ENCODE results near the gene DTNBP1.
A peak's percentile ranks its signal among the peaks of the same experiment; 100 is the strongest.

The DTNBP1 gene

GRCh38 chr6:15622045-15622740, 40.6 kb downstream of the DTNBP1 start:
- DNase-seq: peak; percentile 38

GRCh38 chr6:15621203-15622044, 41.4 kb downstream of the DTNBP1 start:
- peak; percentile 86 for DNase-seq

GRCh38 chr6:15620611-15621010, 42.2 kb downstream of the DTNBP1 start:
- peak; percentile 24 for DNase-seq

GRCh38 chr6:15619330-15619729, 43.5 kb downstream of the DTNBP1 start:
- DNase-seq: no peak

- DNase-seq: no peak
Observed at GRCh38 chr6:15618685-15619084, 44.1 kb downstream of the DTNBP1 start.

GRCh38 chr6:15616261-15616660, 46.6 kb downstream of the DTNBP1 start:
- no peak for DNase-seq

GRCh38 chr6:15615802-15616201, 47.0 kb downstream of the DTNBP1 start:
- no peak for DNase-seq

GRCh38 chr6:15614277-15614676, 48.6 kb downstream of the DTNBP1 start:
- no peak for DNase-seq

GRCh38 chr6:15608396-15608795, 54.4 kb downstream of the DTNBP1 start:
- DNase-seq: no peak

- no peak for DNase-seq
Observed at GRCh38 chr6:15607603-15608002, 55.2 kb downstream of the DTNBP1 start.

- no peak for DNase-seq
Observed at GRCh38 chr6:15606347-15606746, 56.5 kb downstream of the DTNBP1 start.

- DNase-seq: no peak
Observed at GRCh38 chr6:15604843-15605242, 58.0 kb downstream of the DTNBP1 start.

GRCh38 chr6:15602154-15602553, 60.7 kb downstream of the DTNBP1 start:
- peak; percentile 29 for DNase-seq

- no peak for DNase-seq
Observed at GRCh38 chr6:15598273-15598798, 64.5 kb downstream of the DTNBP1 start.

GRCh38 chr6:15596186-15596896, 66.5 kb downstream of the DTNBP1 start:
- peak; percentile 26 for DNase-seq

GRCh38 chr6:15595461-15596173, 67.2 kb downstream of the DTNBP1 start:
- no peak for DNase-seq

GRCh38 chr6:15594512-15595259, 68.1 kb downstream of the DTNBP1 start:
- DNase-seq: no peak

GRCh38 chr6:15593798-15594197, 69.0 kb downstream of the DTNBP1 start:
- DNase-seq: peak; percentile 32

GRCh38 chr6:15592610-15593009, 70.2 kb downstream of the DTNBP1 start:
- no peak for DNase-seq

GRCh38 chr6:15588971-15589634, 73.7 kb downstream of the DTNBP1 start:
- DNase-seq: no peak

- DNase-seq: no peak
Observed at GRCh38 chr6:15586503-15586902, 76.3 kb downstream of the DTNBP1 start.
